Neural crest cell (in vitro differentiated cells): Measurements from ENCODE around the gene CALY. TPM values are rescaled to one million over a fixed set of nuclear protein-coding genes. Genes with fewer than 3 reads are reported as not detected.
A peak's percentile ranks its signal among the peaks of the same experiment; 100 is the strongest.

Source experiments
- DNase-seq: peaks from one replicate; pipeline ENCODE4 v3.0.0; 2021; ENCODE audit warnings: low read depth, mixed read lengths, low spot score
- H3K27ac Mint-ChIP-seq: one replicate; pipeline ENCODE4 v1.8.0; 2021; ENCODE audit warnings: mild to moderate bottlenecking, mixed read lengths; ENCODE audit not compliant: unreplicated experiment
- H3K27me3 Mint-ChIP-seq: 2 replicates; pipeline ENCODE4 v1.8.0; 2021; ENCODE audit warnings: low read depth, mild to moderate bottlenecking, mixed read lengths
- H3K36me3 Mint-ChIP-seq: 2 replicates; pipeline ENCODE4 v1.8.0; 2021; ENCODE audit warnings: low read depth, mild to moderate bottlenecking, mixed read lengths
- H3K4me1 Mint-ChIP-seq: 2 replicates; pipeline ENCODE4 v1.8.0; 2021; ENCODE audit warnings: mixed read lengths
- H3K4me3 Mint-ChIP-seq: one replicate; pipeline ENCODE4 v1.8.0; 2021; ENCODE audit warnings: mild to moderate bottlenecking, mixed read lengths
- H3K9me3 Mint-ChIP-seq: 2 replicates; pipeline ENCODE4 v1.8.0; 2021; ENCODE audit warnings: mixed read lengths
- CTCF ChIP-seq: fragments of 200-600 bp; sonication (generic); conservative IDR thresholded peaks from 2 replicates; pipeline ENCODE4 v1.5.0; 2021; ENCODE audit warnings: antibody characterized with exemption, mild to moderate bottlenecking
- total RNA-seq: library from RNA; stranded (reverse); gene quantifications from 2 replicates; pipeline ENCODE4 v1.2.1, GENCODE V29; 2021

The CALY gene
- total RNA-seq, 1 donor from 2014 or later = 0.89 TPM

DNA sequence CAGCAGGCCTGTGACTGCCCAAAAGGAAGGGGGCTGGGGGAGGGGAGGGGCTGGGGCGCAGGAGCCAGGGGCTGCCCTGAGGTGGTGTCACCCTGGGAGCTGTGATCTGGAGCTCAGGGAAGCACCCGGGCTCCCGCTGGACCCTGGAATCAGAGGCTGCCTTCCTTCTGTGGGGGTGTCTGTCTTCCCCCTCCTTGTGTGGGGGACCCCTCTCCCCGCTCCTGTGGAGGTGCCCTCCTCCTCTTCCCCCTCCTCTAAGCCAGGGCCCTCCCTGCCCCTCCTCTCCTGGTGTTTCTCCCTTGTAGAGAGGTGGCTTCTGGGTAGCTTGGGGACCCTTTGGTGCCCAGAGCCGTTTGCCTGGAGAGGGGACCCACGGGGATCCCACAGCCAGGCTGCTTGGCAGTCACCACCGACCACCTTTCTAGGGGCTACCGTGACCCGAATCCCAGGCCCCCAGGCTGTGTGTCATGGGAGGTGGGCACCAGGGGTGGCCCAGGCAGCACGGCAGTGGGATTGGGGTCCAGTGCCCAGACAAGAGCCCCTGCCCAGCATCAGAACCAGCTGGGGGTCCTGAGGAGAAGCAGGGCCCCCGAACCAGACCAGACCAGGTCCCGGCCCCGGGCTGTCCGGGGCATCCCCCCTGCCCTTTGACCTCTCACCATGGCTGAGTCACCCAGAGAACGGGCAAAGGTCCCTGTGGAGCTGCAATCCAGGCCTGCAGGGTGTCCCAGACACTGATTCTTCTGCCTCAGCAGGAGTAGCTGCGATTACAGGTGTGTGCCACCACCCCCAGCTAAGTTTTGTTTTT lies 11.2 kb upstream of the CALY start:
- H3K4me3 Mint-ChIP-seq = no peak overlapping the region
- peaks cover 9% of the 10 kb centered on the region for H3K4me1 Mint-ChIP-seq
- no peak for DNase-seq
- no peaks in the 10 kb centered on the region for H3K9me3 Mint-ChIP-seq
- H3K27me3 Mint-ChIP-seq = peaks cover 20% of the 10 kb centered on the region
- no peak for TF ChIP-seq CTCF
- no peak overlapping the region for H3K27ac Mint-ChIP-seq
- H3K36me3 Mint-ChIP-seq = peaks cover 2% of the 10 kb centered on the region

DNA sequence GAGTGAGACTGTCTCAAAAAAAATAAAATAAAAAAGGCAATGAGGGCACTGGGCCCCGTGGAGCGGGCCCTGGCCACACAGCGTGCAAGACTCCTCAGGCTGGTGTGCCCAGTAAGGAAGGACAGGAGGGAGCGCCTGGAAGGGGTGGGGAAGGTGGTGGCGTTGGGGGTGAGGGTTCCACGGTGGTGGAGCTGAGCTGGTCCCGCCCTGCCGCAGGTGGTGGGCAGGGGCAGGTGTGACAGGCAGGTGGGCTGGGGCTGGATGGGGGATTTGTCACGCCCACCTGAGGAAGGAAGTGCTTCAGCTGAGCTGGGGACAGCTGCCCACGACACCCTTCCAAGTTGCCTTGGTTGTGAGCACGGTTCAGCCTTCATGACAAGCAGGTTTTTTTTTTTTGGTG lies 9.7 kb upstream of the CALY start:
- Mint-ChIP-seq H3K36me3 (peaks cover 2% of the 10 kb centered on the region), H3K27me3 (peaks cover 28% of the 10 kb centered on the region), H3K9me3 (peaks cover 6% of the 10 kb centered on the region), H3K4me3 (peak overlapping the region; percentile 38), H3K4me1 (peaks cover 9% of the 10 kb centered on the region), H3K27ac (no peak overlapping the region)
- no peak for DNase-seq
- TF ChIP-seq CTCF = no peak

GRCh38 chr10:133344236-133344635 lies 7.5 kb upstream of the CALY start:
- no peak for DNase-seq
- TF ChIP-seq CTCF = no peak
- H3K4me1 Mint-ChIP-seq = peaks cover 8% of the 10 kb centered on the region
- peaks cover 2% of the 10 kb centered on the region for H3K36me3 Mint-ChIP-seq
- peaks cover 6% of the 10 kb centered on the region for H3K9me3 Mint-ChIP-seq
- H3K27me3 Mint-ChIP-seq = peaks cover 31% of the 10 kb centered on the region
- H3K27ac Mint-ChIP-seq = no peak overlapping the region
- H3K4me3 Mint-ChIP-seq = no peak overlapping the region

DNA sequence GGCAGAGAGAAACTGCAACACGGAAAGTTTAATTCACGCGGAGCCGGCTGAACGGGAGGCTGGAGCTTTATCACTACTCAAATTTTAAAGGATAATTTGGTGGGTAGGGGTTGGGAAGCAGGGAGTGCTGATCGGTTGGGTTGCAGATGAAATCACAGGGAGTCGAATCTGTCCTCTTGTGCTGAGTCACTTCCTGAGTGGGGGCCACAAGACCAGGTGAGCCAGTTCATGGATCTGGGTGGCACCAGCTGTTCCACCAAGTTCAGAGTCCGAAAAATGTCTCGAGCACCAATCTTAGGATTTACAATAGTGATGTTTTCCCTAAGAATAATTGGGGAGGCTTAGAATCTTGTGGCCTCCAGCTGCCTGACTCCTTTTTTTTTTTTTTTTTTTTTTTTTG lies 6.9 kb upstream of the CALY start:
- no peaks in the 10 kb centered on the region for H3K36me3 Mint-ChIP-seq
- H3K9me3 Mint-ChIP-seq = peaks cover 6% of the 10 kb centered on the region
- H3K4me3 Mint-ChIP-seq = no peak overlapping the region
- no peak overlapping the region for H3K27ac Mint-ChIP-seq
- TF ChIP-seq CTCF = no peak
- no peak for DNase-seq
- peaks cover 4% of the 10 kb centered on the region for H3K4me1 Mint-ChIP-seq
- peaks cover 28% of the 10 kb centered on the region for H3K27me3 Mint-ChIP-seq

DNA sequence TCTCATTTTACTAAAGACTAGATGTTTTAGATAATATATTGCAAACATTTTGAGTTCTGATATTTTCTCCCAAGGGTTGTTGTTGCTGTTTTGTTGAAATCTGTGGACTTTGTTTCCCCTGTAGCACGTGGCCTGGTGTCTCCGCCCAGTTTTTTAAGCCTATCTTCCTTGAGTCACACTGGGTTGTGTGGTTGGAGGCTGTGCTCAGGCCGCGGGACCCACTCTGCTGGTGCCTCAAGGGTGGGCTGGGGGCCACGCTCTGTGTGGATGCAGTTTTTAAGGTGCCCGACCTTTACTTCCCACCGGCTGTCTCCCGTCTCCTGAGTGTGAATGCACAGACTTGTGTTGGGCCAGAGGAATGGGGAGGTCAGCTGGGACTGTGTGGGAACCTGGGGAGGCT lies 6.2 kb upstream of the CALY start:
- peaks cover 6% of the 10 kb centered on the region for H3K9me3 Mint-ChIP-seq
- peaks cover 28% of the 10 kb centered on the region for H3K27me3 Mint-ChIP-seq
- no peak overlapping the region for H3K4me3 Mint-ChIP-seq
- H3K4me1 Mint-ChIP-seq = peaks cover 4% of the 10 kb centered on the region
- no peak overlapping the region for H3K27ac Mint-ChIP-seq
- TF ChIP-seq CTCF = no peak
- no peak for DNase-seq
- H3K36me3 Mint-ChIP-seq = no peaks in the 10 kb centered on the region
